AG08395 (cell line): Measurements from ENCODE around the gene VPS37C.

Experiments
- DNase-seq: peaks from one replicate; pipeline ENCODE4 v3.0.0; 2012; ENCODE audit warnings: mixed read lengths, low spot score

The VPS37C gene

GRCh38 chr11:61133145-61133544, 28.1 kb downstream of the VPS37C start:
- DNase-seq = no peak

GRCh38 chr11:61132646-61133045, 28.6 kb downstream of the VPS37C start:
- DNase-seq = no peak

- DNase-seq = no peak
Measured at GRCh38 chr11:61131998-61132555, 29.1 kb downstream of the VPS37C start.

GRCh38 chr11:61131586-61131985, 29.6 kb downstream of the VPS37C start:
- no peak for DNase-seq

GRCh38 chr11:61131186-61131585, 30.0 kb downstream of the VPS37C start:
- DNase-seq = no peak

- DNase-seq = peak; percentile 95
Measured at GRCh38 chr11:61129639-61130523, 31.3 kb downstream of the VPS37C start.

GRCh38 chr11:61128947-61129638, 32.1 kb downstream of the VPS37C start:
- DNase-seq = no peak

GRCh38 chr11:61127991-61128390, 33.2 kb downstream of the VPS37C start:
- DNase-seq = no peak

- DNase-seq = no peak
Measured at GRCh38 chr11:61126256-61126655, 35.0 kb downstream of the VPS37C start.

- DNase-seq = no peak
Measured at GRCh38 chr11:61125310-61125684, 35.9 kb downstream of the VPS37C start.

GRCh38 chr11:61124574-61125309, 36.5 kb downstream of the VPS37C start:
- DNase-seq = no peak

- DNase-seq = no peak
Measured at GRCh38 chr11:61123775-61124571, 37.3 kb downstream of the VPS37C start.

- no peak for DNase-seq
Measured at GRCh38 chr11:61122761-61123160, 38.5 kb downstream of the VPS37C start.

- no peak for DNase-seq
Measured at GRCh38 chr11:61121917-61122316, 39.3 kb downstream of the VPS37C start.

GRCh38 chr11:61121192-61121831, 39.9 kb downstream of the VPS37C start:
- DNase-seq = no peak

- peak; percentile 27 for DNase-seq
Measured at GRCh38 chr11:61120706-61121191, 40.5 kb downstream of the VPS37C start.

- no peak for DNase-seq
Measured at GRCh38 chr11:61120099-61120705, 41.0 kb downstream of the VPS37C start.

- no peak for DNase-seq
Measured at GRCh38 chr11:61119571-61119970, 41.7 kb downstream of the VPS37C start.

GRCh38 chr11:61119055-61119454, 42.2 kb downstream of the VPS37C start:
- no peak for DNase-seq

GRCh38 chr11:61118406-61118805, 42.8 kb downstream of the VPS37C start:
- DNase-seq = no peak
